Neuronal stem cell (in vitro differentiated cells): ENCODE measurements around the gene PACRG.

Experiments
- DNase-seq: peaks from one replicate; pipeline ENCODE4 v3.0.0-alpha.2; 2013; ENCODE audit warnings: low spot score
- H2AFZ ChIP-seq: one replicate; pipeline ENCODE4 v1.6.1; 2013; ENCODE audit warnings: mild to moderate bottlenecking, low read length, inconsistent platforms
- H2AK5ac ChIP-seq: 2 replicates; pipeline ENCODE4 v1.6.1; 2013; ENCODE audit warnings: low read depth, mild to moderate bottlenecking, inconsistent platforms, low read length, moderate library complexity, mixed read lengths
- H2BK120ac ChIP-seq: 2 replicates; pipeline ENCODE4 v1.6.1; 2013; ENCODE audit warnings: low read depth, mild to moderate bottlenecking, inconsistent platforms, low read length, moderate library complexity, mixed read lengths
- H2BK12ac ChIP-seq: one replicate; pipeline ENCODE4 v1.6.1; 2013; ENCODE audit warnings: low read length, inconsistent platforms
- H2BK15ac ChIP-seq: 2 replicates; pipeline ENCODE4 v1.6.1; 2013; ENCODE audit warnings: mild to moderate bottlenecking, low read length, inconsistent platforms, mixed read lengths
- H2BK5ac ChIP-seq: one replicate; pipeline ENCODE4 v1.6.1; 2013; ENCODE audit warnings: inconsistent platforms, mild to moderate bottlenecking, low read length, moderate library complexity
- H3K14ac ChIP-seq: one replicate; pipeline ENCODE4 v1.6.1; 2013; ENCODE audit warnings: low read length, inconsistent platforms
- H3K18ac ChIP-seq: 2 replicates; pipeline ENCODE4 v1.6.1; 2013; ENCODE audit warnings: low read length, inconsistent platforms
- H3K23ac ChIP-seq: 2 replicates; pipeline ENCODE4 v1.6.1; 2013; ENCODE audit warnings: low read depth, mild to moderate bottlenecking, mixed read lengths, low read length, inconsistent platforms; ENCODE audit not compliant: poor library complexity
- H3K27ac ChIP-seq: replicated peaks from 3 replicates; pipeline ENCODE4 v1.5.1; 2013; ENCODE audit warnings: low read length, inconsistent platforms
- H3K27me3 ChIP-seq, 3 experiments: 2 replicates each; pipeline ENCODE4 v1.6.1; 2013; ENCODE audit warnings: low read length in 3 of 3, mild to moderate bottlenecking in 2 of 3, inconsistent platforms in 1 of 3, low read depth in 1 of 3, mixed read lengths in 1 of 3, moderate library complexity in 1 of 3; ENCODE audit not compliant: control insufficient read depth in 3 of 3, insufficient read depth in 3 of 3
- H3K36me3 ChIP-seq, 2 donors: replicated peaks in 1 of 2; 2 replicates each; pipeline ENCODE4 v1.6.1; 2013; ENCODE audit warnings: low read length in 2 of 2; ENCODE audit not compliant: control insufficient read depth in 2 of 2, insufficient read depth in 2 of 2
- H3K4ac ChIP-seq: 2 replicates; pipeline ENCODE4 v1.6.1; 2013; ENCODE audit warnings: inconsistent platforms, mild to moderate bottlenecking, low read length, moderate library complexity
- H3K4me1 ChIP-seq, 2 donors: 1 replicate in 1 of 2; 2 replicates in 1 of 2; pipeline ENCODE4 v1.6.1; 2013; ENCODE audit warnings: low read length in 2 of 2, low read depth in 1 of 2; ENCODE audit not compliant: control insufficient read depth in 2 of 2, insufficient read depth in 1 of 2
- H3K4me2 ChIP-seq: one replicate; pipeline ENCODE4 v1.6.1; 2013; ENCODE audit warnings: mild to moderate bottlenecking, low read length, inconsistent platforms; ENCODE audit not compliant: insufficient read depth, poor library complexity, severe bottlenecking
- H3K4me3 ChIP-seq, 2 donors: 2 replicates each; pipeline ENCODE4 v1.5.1; 2013; ENCODE audit warnings: low read length in 2 of 2, mild to moderate bottlenecking in 2 of 2, inconsistent platforms in 1 of 2, moderate library complexity in 1 of 2
- H3K79me1 ChIP-seq: one replicate; pipeline ENCODE4 v1.6.1; 2013; ENCODE audit warnings: low read depth, mild to moderate bottlenecking, inconsistent platforms, low read length, moderate library complexity
- H3K9ac ChIP-seq: one replicate; pipeline ENCODE4 v1.6.1; 2013; ENCODE audit warnings: mild to moderate bottlenecking, low read depth, low read length, inconsistent platforms; ENCODE audit not compliant: poor library complexity
- H3K9me3 ChIP-seq, 2 donors: replicated peaks in 1 of 2; 2 replicates each; pipeline versions ENCODE3 to v1.6.1; 2013; ENCODE audit warnings: low read length in 2 of 2, mild to moderate bottlenecking in 2 of 2, inconsistent platforms in 1 of 2, low read depth in 1 of 2, mixed read lengths in 1 of 2, moderate library complexity in 1 of 2; ENCODE audit not compliant: control insufficient read depth in 2 of 2, insufficient read depth in 1 of 2
- H4K8ac ChIP-seq: one replicate; pipeline ENCODE4 v1.6.1; 2013; ENCODE audit warnings: low read depth, mild to moderate bottlenecking, inconsistent platforms, low read length, moderate library complexity
- H4K91ac ChIP-seq: one replicate; pipeline ENCODE4 v1.6.1; 2013; ENCODE audit warnings: low read length, low read depth, mild to moderate bottlenecking, inconsistent platforms; ENCODE audit not compliant: poor library complexity
- WGBS, 2 donors: extraction: QIAGEN DNeasy Blood & Tissue Kit; methylation state at CpG; one replicate each; pipeline ENCODE4 v1.1.7; 2013; ENCODE audit warnings: missing lambda C conversion rate in 2 of 2, mixed read lengths in 1 of 2; ENCODE audit not compliant: insufficient read length in 2 of 2, insufficient replicate concordance in 1 of 2; ENCODE audit errors: extremely low coverage in 2 of 2; 5-methylcytosine and 5-hydroxymethylcytosine counted together

PACRG gene

DNA sequence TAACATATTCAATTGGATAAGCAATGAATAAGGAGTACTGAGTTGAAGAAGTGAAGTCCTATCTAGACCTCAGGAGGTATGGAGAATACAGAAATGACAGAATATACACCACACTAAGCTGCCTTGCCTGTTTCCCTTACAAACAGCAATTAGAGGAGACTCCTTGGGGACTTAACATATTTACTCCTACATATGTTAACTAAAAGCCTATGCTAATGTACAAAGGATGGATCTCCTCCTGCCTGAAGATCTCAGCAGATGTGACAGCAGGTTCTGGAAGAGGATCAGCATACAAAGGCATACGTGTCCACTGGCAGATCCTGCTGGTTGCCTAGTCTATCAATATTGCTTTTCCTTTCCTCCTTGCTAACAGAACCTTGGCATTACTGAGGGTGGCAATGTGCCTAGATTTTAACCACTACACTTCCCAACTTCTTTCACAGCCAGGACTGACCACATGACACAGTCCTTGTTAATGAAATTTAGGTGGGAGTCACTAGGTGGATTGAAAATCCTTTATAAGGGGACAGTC lies 29.8 kb upstream of the PACRG start:
- H3K23ac ChIP-seq, result no peak overlapping the region
- H3K27ac ChIP-seq, result no peak overlapping the region
- WGBS, 2 donors, result no CpG with 5 or more reads among the region's 1 CpG
- no peak overlapping the region for H3K4ac ChIP-seq
- H3K9me3 ChIP-seq, result no peaks in the 10 kb centered on the region
- H3K36me3 ChIP-seq, result no peaks in the 10 kb centered on the region
- no peak overlapping the region for H2AFZ ChIP-seq
- no peak for DNase-seq
- no peak overlapping the region for H3K9ac ChIP-seq
- H3K4me1 ChIP-seq, result peaks cover 0 to 3% of the 10 kb centered on the region in 2 donors
- H2BK5ac ChIP-seq, result no peak overlapping the region
- H2AK5ac ChIP-seq, result no peak overlapping the region
- H3K4me3 ChIP-seq, result no peak overlapping the region
- no peak overlapping the region for H4K8ac ChIP-seq
- H3K14ac ChIP-seq, result no peak overlapping the region
- H3K4me2 ChIP-seq, result no peak overlapping the region
- H2BK15ac ChIP-seq, result no peak overlapping the region
- H4K91ac ChIP-seq, result no peak overlapping the region
- no peak overlapping the region for H2BK120ac ChIP-seq
- H3K79me1 ChIP-seq, result no peaks in the 10 kb centered on the region
- no peak overlapping the region for H2BK12ac ChIP-seq
- no peak overlapping the region for H3K18ac ChIP-seq
- H3K27me3 ChIP-seq, result no peaks in the 10 kb centered on the region

DNA sequence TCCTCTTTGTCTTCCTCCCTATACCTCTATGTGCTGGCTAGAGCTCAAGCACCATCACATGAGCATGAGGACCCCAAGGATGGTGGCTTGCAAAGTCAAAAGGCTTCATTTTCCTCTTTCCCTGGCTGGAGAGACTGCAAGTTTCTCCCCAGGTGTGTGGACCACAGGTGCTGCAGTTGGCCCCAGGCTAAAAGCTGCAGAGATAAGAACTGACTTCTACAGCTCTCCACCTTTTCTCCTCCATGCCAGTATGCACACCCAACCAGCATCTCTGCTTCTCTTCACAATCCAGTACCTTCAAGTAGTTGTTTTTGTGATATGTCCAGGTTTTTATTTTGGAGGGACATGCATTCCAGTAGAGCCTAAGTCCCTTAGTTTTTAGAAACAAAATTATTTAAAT lies 29.3 kb upstream of the PACRG start:
- Histone ChIP-seq H3K79me1 (no peaks in the 10 kb centered on the region), H2AFZ (no peak overlapping the region), H3K9me3 (no peaks in the 10 kb centered on the region), H4K91ac (no peak overlapping the region), H2BK15ac (no peak overlapping the region), H3K4me3 (no peak overlapping the region), H3K9ac (no peak overlapping the region), H2BK5ac (no peak overlapping the region), H3K14ac (no peak overlapping the region), H3K27me3 (no peaks in the 10 kb centered on the region), H3K4ac (no peak overlapping the region), H3K23ac (no peak overlapping the region), H3K18ac (no peak overlapping the region), H4K8ac (no peak overlapping the region), H3K27ac (no peak overlapping the region), H3K4me1 (peaks cover 0 to 3% of the 10 kb centered on the region in 2 donors), H3K4me2 (no peak overlapping the region), H2BK120ac (no peak overlapping the region), H3K36me3 (no peaks in the 10 kb centered on the region), H2AK5ac (no peak overlapping the region), H2BK12ac (no peak overlapping the region)
- DNase-seq, result no peak

DNA sequence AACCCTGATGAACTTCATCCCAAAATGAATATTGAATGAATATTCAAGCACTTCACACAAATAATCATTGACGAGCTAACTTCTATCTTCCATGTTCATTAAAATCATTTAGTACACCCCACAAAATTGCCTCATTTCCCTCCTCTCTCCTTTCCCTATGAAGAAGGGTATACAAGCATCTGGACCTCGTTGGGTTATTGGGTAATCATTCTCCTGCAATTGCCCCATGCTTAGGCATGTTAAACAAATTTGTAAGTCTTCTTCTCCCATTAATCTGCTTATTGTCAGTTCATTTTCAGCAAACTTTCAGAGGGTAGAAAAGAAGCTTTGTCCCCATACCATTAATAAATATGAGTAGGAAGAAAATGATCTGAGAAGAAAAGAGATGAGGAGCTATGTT lies 27.8 kb upstream of the PACRG start:
- peaks cover 3 to 4% of the 10 kb centered on the region in 2 donors for H3K4me1 ChIP-seq
- H2BK120ac ChIP-seq, result no peak overlapping the region
- no peak overlapping the region for H4K8ac ChIP-seq
- H3K36me3 ChIP-seq, result no peaks in the 10 kb centered on the region
- H2AK5ac ChIP-seq, result no peak overlapping the region
- H3K18ac ChIP-seq, result no peak overlapping the region
- no peak overlapping the region for H3K23ac ChIP-seq
- H3K4me3 ChIP-seq, result no peak overlapping the region
- no peak overlapping the region for H3K4ac ChIP-seq
- no peak overlapping the region for H2BK12ac ChIP-seq
- no peaks in the 10 kb centered on the region for H3K79me1 ChIP-seq
- no peaks in the 10 kb centered on the region for H3K27me3 ChIP-seq
- no peak overlapping the region for H3K27ac ChIP-seq
- H3K9me3 ChIP-seq, result no peaks in the 10 kb centered on the region
- H3K14ac ChIP-seq, result no peak overlapping the region
- no peak overlapping the region for H3K4me2 ChIP-seq
- H3K9ac ChIP-seq, result no peak overlapping the region
- DNase-seq, result no peak
- H2BK15ac ChIP-seq, result no peak overlapping the region
- H4K91ac ChIP-seq, result no peak overlapping the region
- WGBS, 2 donors, result no CpG with 5 or more reads among the region's 2 CpGs
- no peak overlapping the region for H2BK5ac ChIP-seq
- H2AFZ ChIP-seq, result no peak overlapping the region

DNA sequence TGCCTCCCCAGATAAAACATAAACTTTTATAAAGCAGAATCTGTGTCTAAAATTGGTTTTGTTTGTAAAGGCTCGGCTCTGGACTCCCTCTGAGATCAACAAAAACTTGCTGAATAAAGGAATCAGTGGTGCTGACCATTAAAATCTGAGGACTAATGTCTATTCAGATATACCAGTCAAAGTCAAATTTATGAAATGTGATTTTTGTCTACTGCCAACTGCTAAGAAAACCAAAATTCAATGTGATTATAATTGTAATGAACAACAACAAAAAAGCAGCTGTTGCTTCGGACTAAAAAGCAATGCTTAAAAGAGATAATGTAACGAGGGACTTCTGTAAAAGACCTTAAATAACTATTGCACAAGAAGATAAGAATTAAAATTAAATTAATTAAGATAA lies 26.8 kb upstream of the PACRG start:
- Histone ChIP-seq H2BK120ac (no peak overlapping the region), H2AFZ (no peak overlapping the region), H2BK12ac (no peak overlapping the region), H2BK5ac (no peak overlapping the region), H3K36me3 (no peaks in the 10 kb centered on the region), H2BK15ac (no peak overlapping the region), H3K14ac (no peak overlapping the region), H3K4me1 (peaks cover 3 to 4% of the 10 kb centered on the region in 2 donors), H3K9me3 (no peaks in the 10 kb centered on the region), H3K4ac (no peak overlapping the region), H3K4me2 (no peak overlapping the region), H3K4me3 (no peak overlapping the region), H3K27me3 (no peaks in the 10 kb centered on the region), H3K79me1 (no peaks in the 10 kb centered on the region), H4K8ac (no peak overlapping the region), H2AK5ac (no peak overlapping the region), H4K91ac (no peak overlapping the region), H3K23ac (no peak overlapping the region), H3K27ac (no peak overlapping the region), H3K9ac (no peak overlapping the region), H3K18ac (no peak overlapping the region)
- no peak for DNase-seq
- no CpG with 5 or more reads among the region's 3 CpGs for WGBS, 2 donors
